GM21381 (cell line): ENCODE measurements around the gene REEP3.
"Not testable (repeated sequence)": the region's sequence is repeated elsewhere in the genome, so short reads cannot be mapped to it uniquely, and the experiment has no call there.

Source experiments
- ATAC-seq: cut with Tn5 transposase; IDR thresholded peaks from one replicate; pipeline ENCODE4 v1.9.1; 2021; ENCODE audit warnings: mild to moderate bottlenecking, moderate library complexity; ENCODE audit not compliant: unreplicated experiment

The REEP3 gene

DNA sequence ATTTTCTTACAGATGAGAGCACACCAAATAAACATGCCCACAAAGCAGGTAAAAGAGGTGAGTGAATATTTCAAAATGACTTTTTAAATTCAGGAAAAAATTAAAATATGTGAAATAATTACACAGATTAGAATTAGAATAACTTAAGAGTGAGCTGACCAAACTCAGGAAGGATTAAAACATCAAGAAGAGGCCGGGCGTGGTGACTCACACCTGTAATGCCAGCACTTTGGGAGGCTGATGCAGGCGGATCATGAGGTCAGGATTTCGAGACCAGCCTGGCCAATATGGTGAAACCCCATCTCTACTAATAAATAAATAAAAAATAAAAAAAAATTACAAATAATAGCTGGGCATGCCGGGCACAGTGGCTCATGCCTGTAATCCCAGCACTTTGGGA is 140.1 kb downstream of the REEP3 start:
- no peak for ATAC-seq

DNA sequence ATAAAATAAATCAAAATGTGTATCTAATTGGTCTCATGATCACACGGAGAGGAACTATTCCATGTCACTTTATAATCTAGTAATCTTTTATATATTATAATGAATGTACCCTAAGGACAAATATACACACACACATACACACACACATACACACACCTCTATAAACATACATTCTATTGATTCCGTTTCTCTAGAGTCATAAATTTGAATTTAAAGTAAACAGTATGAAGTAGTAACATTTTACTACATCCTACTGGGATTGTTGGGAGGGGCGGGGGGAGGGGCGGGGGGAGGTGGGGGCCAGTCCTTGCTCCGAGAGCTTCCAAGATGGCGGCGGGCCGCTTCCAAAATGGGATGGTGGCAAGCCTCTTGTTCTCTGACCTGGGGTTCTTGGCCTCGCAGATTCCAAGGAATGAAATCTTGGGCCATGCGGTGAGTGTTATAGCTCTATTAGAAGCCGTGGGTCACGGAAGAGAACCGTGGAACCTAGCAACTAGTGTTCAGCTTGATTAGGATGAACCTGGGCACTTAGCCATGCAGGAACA is 143.2 kb downstream of the REEP3 start:
- no peak for ATAC-seq

DNA sequence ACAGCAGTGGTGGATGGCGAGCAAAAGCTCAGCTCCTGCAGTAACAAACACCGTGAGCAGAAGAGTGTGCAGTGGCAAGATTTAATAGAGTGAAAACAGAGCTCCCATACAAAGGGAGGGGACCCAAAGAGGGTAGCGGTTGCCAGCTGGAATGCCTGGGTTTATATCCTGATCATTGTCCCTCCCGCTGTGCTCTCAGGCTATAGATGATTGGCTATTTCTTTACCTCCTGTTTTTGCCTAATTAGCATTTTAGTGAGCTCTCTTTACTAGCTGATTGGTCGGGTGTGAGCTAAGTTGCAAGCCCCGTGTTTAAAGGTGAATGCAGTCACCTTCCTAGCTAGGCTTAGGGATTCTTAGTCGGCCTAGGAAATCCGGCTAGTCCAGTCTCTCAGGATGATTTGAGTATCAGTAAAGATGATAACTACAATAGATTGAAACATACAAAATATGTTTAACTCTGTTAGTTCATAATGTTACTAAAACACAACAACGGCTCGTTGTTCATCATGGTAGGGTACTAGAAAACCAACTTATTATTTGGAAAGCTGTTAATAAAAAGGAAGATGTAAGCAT is 143.9 kb downstream of the REEP3 start:
- ATAC-seq, result not testable (repeated sequence)

GRCh38 chr10:63665670-63666134 is 144.5 kb downstream of the REEP3 start:
- ATAC-seq, result no peak

GRCh38 chr10:63666836-63667383 is 145.7 kb downstream of the REEP3 start:
- ATAC-seq, result peak; percentile 75

GRCh38 chr10:63667596-63668480 is 146.6 kb downstream of the REEP3 start:
- ATAC-seq, result no peak

DNA sequence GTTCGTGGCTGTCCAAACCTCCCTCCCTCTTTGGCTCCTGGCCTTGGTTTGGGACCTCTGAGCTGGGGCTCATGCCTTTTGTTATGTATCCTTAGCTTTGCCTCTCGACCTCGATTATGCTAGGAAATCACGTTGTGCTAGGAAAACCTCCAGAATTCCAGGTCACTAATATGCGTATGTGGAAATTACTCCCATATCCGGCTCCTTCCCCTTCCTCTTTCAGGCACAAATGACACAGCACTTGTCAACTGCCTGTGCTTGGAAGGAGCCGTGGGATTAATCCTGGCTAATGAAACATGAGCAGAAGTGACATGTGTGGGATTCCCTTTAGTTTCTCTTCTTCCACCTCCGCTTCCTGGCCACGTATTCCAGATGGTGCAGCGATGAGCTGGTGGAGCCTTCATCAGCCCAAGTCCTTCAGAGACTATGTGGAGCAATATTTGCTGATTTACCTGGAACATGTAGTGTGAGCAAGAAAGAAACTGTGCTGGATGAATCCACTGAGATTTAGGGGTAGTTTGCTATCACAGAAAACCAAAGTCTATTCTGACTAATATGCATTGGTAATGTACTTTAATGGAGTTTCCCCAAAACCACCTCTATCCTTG is 149.2 kb downstream of the REEP3 start:
- ATAC-seq, result no peak

DNA sequence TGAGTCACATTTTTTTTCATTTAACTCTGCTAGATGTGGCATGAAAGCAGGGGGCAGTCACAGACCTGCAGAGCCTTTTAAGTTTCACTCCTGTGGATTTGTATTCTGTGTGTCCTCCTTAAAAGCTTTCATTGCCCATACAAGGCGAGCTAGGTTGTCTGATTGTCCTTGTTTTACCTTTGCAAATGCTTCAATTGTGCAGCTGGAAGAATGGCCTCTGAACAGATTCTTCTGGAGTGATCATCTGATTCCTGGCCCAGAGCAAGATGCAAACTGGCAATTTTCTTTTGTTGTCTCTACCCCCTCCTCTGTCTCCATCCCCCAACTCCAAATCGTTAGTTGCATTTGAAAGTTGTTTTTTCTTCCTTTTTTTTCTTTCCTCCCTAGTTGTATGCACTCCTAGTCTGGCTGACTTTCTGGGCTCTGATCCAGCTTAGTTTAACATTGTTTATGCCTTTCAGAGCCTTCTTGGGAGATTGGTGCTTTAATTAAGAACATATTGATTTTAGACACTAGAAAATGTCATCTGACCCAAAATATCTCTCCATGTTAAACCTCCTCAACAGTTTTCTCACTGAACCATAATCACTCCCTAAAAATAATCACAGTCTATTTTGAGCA is 150.2 kb downstream of the REEP3 start:
- no peak for ATAC-seq

DNA sequence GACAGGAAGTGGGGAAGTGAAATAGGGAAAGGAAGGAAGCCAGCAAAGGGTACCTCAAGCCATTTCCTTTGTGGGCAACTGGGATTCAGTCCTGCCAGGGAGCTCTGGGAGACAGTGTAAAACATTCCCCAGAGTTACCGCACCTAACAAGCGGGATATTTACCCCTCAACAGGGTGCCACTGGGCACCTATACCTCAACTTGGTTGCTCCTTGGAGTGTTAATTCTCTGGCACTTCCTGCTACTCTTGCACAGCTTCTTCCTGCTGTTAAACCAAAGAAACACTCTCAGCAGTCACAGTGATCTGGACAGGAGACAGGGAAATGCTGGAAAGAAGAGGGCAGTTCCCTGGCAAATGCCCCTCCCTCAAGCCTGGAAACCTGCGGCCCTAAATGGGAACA is 151.3 kb downstream of the REEP3 start:
- ATAC-seq, result no peak

GRCh38 chr10:63673246-63673645 is 152.0 kb downstream of the REEP3 start:
- no peak for ATAC-seq

- ATAC-seq, result no peak
Measured at GRCh38 chr10:63673846-63674245, 152.6 kb downstream of the REEP3 start.
